ENCODE measurements around the gene MITD1. TPM values are rescaled to one million over a fixed set of nuclear protein-coding genes. Genes with fewer than 3 reads are reported as not detected.
"Not testable (repeated sequence)": the region's sequence is repeated elsewhere in the genome, so short reads cannot be mapped to it uniquely, and the experiment has no call there.

Gene MITD1
- total RNA-seq, 1 donor from 2014 or later, result 46.0 TPM

- TF ChIP-seq, protein P1, sequence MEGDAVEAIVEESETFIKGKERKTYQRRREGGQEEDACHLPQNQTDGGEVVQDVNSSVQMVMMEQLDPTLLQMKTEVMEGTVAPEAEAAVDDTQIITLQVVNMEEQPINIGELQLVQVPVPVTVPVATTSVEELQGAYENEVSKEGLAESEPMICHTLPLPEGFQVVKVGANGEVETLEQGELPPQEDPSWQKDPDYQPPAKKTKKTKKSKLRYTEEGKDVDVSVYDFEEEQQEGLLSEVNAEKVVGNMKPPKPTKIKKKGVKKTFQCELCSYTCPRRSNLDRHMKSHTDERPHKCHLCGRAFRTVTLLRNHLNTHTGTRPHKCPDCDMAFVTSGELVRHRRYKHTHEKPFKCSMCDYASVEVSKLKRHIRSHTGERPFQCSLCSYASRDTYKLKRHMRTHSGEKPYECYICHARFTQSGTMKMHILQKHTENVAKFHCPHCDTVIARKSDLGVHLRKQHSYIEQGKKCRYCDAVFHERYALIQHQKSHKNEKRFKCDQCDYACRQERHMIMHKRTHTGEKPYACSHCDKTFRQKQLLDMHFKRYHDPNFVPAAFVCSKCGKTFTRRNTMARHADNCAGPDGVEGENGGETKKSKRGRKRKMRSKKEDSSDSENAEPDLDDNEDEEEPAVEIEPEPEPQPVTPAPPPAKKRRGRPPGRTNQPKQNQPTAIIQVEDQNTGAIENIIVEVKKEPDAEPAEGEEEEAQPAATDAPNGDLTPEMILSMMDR (IDR thresholded peaks at IDR 0.05; ENCODE audit: insufficient read depth, low read length, poor library complexity, severe bottlenecking), result no peak
- no peak for DNase-seq (ENCODE audit: low read depth)
- Histone ChIP-seq H3K27me3 (ENCODE audit: control insufficient read depth, insufficient read depth, low read length) (no peaks in the 10 kb centered on the region), H3K36me3 (ENCODE audit: control insufficient read depth, insufficient read depth, low read length) (no peaks in the 10 kb centered on the region), H3K4me3 (ENCODE audit: low read depth, low read length) (no peak overlapping the region)
Observed at GRCh38 chr2:99139003-99139402, 41.9 kb downstream of the MITD1 start.

DNA sequence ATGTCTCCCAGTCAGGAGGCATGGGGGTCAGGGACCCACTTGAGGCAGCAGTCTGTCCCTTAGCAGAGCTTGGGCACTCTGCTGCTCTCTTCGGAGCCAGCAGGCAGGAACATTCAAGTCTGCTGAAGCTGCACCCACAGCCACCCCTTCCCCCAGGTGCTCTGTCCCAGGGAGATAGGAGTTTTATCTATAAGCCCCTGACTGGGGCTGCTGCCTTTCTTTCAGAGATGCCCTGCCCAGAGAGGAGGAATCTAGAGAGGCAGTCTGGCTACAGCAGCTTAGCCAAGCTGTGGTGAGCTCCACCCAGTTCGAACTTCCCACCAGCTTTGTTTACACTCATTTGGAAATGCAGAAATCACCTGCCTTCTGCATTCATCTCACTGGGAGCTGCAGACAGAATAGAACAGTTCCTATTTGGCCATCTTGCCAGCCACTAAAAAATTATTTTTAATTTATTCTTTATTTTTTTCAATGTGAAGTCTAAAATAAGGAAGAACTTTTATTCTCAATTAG lies 45.8 kb downstream of the MITD1 start:
- not testable (repeated sequence) for H3K36me3 ChIP-seq (ENCODE audit: control insufficient read depth, insufficient read depth, low read length); H3K4me3 ChIP-seq (ENCODE audit: low read depth, low read length); H3K27me3 ChIP-seq (ENCODE audit: control insufficient read depth, insufficient read depth, low read length); DNase-seq (ENCODE audit: low read depth)

GRCh38 chr2:99127981-99128380 lies 52.9 kb downstream of the MITD1 start:
- TF ChIP-seq, protein P1 (IDR thresholded peaks at IDR 0.05; ENCODE audit: insufficient read depth, low read length, poor library complexity, severe bottlenecking), result no peak
- no peaks in the 10 kb centered on the region for H3K27me3 ChIP-seq (ENCODE audit: control insufficient read depth, insufficient read depth, low read length)
- DNase-seq (ENCODE audit: low read depth), result no peak
- H3K36me3 ChIP-seq (ENCODE audit: control insufficient read depth, insufficient read depth, low read length), result peaks cover 1% of the 10 kb centered on the region
- no peak overlapping the region for H3K4me3 ChIP-seq (ENCODE audit: low read depth, low read length)

Other genes starting within 250 kb of the MITD1 start
- 1.4 TPM in 2 replicates for gene CRACDL, start 244.8 kb downstream of the MITD1 start, total RNA-seq
- 6.7 and 7.8 TPM in 2 replicates for gene C2orf15, start 39.4 kb downstream of the MITD1 start, total RNA-seq
- 6.0 and 8.3 TPM in 2 replicates for gene TSGA10, start 26.1 kb downstream of the MITD1 start, total RNA-seq
- 4.5 and 5.3 TPM in 2 replicates for gene LIPT1, start 26.1 kb downstream of the MITD1 start, total RNA-seq
- gene MRPL30, start 126 bp upstream of the MITD1 start, total RNA-seq, result 30.8 and 34.6 TPM in 2 replicates
- not detected in 2 replicates for gene LYG2, start 74.6 kb upstream of the MITD1 start, total RNA-seq
- gene LYG1, start 120.1 kb upstream of the MITD1 start, total RNA-seq, result 0.25 and 1.0 TPM in 2 replicates
- 73.6 and 80.2 TPM in 2 replicates for gene TXNDC9, start 155.3 kb upstream of the MITD1 start, total RNA-seq
- gene EIF5B, start 156.3 kb upstream of the MITD1 start, total RNA-seq, result 26.4 and 31.8 TPM in 2 replicates

All from kidney epithelial cell (primary cell).